ENCODE data around the gene RBL2.

- TF ChIP-seq CTCF (IDR thresholded peaks at IDR 0.05) = no peak
- no peak for TF ChIP-seq POLR2AphosphoS5 (IDR thresholded peaks at IDR 0.05)
- no peak for TF ChIP-seq EP300 (IDR thresholded peaks at IDR 0.05)
- no peak for TF ChIP-seq POLR2A (IDR thresholded peaks at IDR 0.05)
Observed at GRCh38 chr16:53529513-53529912, 95.2 kb downstream of the RBL2 start.

Measured in upper lobe of left lung (tissue), 4 donors.